Muscle of leg (tissue), 11 donors: ENCODE results near the gene MDK. TPM values are rescaled to one million over a fixed set of nuclear protein-coding genes. Genes with fewer than 3 reads are reported as not detected.

Experiments used
- DNase-seq: peaks from one replicate; pipeline ENCODE4 v3.0.0; 2013
- H3K27ac ChIP-seq: one replicate; pipeline ENCODE4 v1.5.1; 2013; ENCODE audit warnings: mild to moderate bottlenecking, low read length, control low read depth
- H3K27me3 ChIP-seq: one replicate; pipeline ENCODE4 v1.6.1; 2013; ENCODE audit warnings: low read length; ENCODE audit not compliant: control insufficient read depth, insufficient read depth
- H3K36me3 ChIP-seq: one replicate; pipeline ENCODE4 v1.6.1; 2013; ENCODE audit warnings: low read length; ENCODE audit not compliant: control insufficient read depth, insufficient read depth
- H3K4me1 ChIP-seq: one replicate; pipeline ENCODE4 v1.6.1; 2013; ENCODE audit warnings: low read length; ENCODE audit not compliant: control insufficient read depth, insufficient read depth
- H3K4me3 ChIP-seq: one replicate; pipeline ENCODE4 v1.5.1; 2013; ENCODE audit warnings: low read length, control low read depth
- H3K9me3 ChIP-seq: replicated peaks from 2 replicates; pipeline ENCODE4 v1.6.1; 2013; ENCODE audit warnings: low read depth, low read length; ENCODE audit not compliant: control insufficient read depth
- WGBS: methylation state at CpG from one replicate; pipeline ENCODE4 v1.1.5; 2013; ENCODE audit warnings: missing lambda C conversion rate; ENCODE audit not compliant: insufficient coverage; 5-methylcytosine and 5-hydroxymethylcytosine counted together
- polyA plus RNA-seq, 8 donors: library from polyadenylated mRNA; unstranded; fragments of 120-200 nt; gene quantifications; one replicate each; pipeline versions ENCODE4 v1.2.1 to v1.2.3, GENCODE V29; 2013; ENCODE audit warnings: inconsistent platforms in 1 of 8, low replicate concordance in 1 of 8; ENCODE audit not compliant: insufficient read length in 8 of 8, insufficient read depth in 1 of 8
- total RNA-seq: library from RNA; stranded (reverse); fragments of 120-200 nt; gene quantifications from one replicate; pipeline ENCODE4 v1.2.4, GENCODE V29; 2013

Gene MDK
- total and polyA plus RNA-seq, 9 donors: 132 to 317 (median 237) TPM

DNA sequence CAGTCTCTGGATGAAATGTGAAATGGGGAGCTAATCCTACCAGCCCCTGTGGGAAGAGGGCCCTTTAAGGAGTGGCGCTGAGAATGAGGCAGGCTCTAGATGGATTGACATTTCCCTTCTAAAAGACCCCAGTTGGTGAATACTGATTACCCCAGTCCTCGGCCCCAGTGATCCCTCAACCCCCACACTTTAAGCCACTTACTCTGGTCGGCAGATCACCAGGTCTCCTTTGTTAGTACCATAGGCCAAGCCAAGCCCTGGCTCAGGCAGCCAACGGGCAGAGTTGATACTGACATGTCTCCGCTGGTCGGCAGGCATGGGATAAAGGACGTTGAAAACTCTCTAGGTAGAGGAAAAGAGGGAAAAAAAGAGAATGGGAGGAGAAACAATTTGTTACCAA, 36.2 kb downstream of the MDK start:
- Histone ChIP-seq H3K36me3 (peaks cover 47% of the 10 kb centered on the region), H3K4me3 (no peak overlapping the region), H3K4me1 (peaks cover 6% of the 10 kb centered on the region), H3K27ac (no peak overlapping the region), H3K9me3 (no peaks in the 10 kb centered on the region), H3K27me3 (no peaks in the 10 kb centered on the region)
- no peak for DNase-seq
- 28% methylated on average over 2 of the region's 7 CpGs for WGBS

DNA sequence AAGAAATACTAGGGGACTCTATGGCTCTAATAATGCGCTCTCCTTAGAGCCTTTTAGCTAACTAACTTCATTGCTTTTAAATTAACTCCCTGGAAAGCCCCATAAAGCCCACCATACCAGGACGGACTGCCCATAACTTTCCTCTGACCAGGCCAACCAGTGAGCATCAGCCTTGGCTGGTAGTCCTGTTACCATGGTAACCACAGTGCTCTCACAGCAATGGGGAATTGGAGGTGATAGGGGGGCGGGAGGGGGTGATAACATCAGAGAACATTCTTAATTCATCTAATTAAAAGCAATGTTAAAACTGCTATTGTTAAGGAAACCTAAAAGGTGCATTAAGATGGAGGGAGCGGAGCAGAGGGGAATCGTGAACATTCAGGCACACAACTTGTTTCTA, 37.3 kb downstream of the MDK start:
- no CpG with 5 or more reads among the region's 5 CpGs for WGBS
- no peaks in the 10 kb centered on the region for H3K9me3 ChIP-seq
- no peak overlapping the region for H3K4me3 ChIP-seq
- H3K4me1 ChIP-seq: peaks cover 6% of the 10 kb centered on the region
- no peak overlapping the region for H3K27ac ChIP-seq
- no peaks in the 10 kb centered on the region for H3K27me3 ChIP-seq
- peaks cover 46% of the 10 kb centered on the region for H3K36me3 ChIP-seq
- no peak for DNase-seq

DNA sequence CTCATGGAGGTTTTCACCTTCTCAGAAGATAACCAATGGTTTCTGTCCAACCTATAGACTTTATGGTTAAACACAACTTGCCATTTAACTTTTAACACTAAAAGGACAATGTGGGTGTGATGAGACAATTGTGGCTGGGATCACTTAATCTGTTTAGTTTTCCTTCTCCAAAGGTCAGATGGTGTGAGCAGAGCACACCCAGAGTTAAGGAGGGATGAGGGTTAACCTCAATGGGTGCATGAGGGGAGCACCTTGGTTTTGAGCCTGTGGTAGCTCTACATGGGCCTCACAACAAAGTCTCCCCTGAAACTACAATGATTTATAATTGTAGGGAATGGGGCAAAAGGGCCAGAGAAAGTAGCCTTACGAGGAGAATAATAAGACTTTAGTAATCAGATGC, 39.0 kb downstream of the MDK start:
- peaks cover 39% of the 10 kb centered on the region for H3K36me3 ChIP-seq
- no peaks in the 10 kb centered on the region for H3K9me3 ChIP-seq
- no peak for DNase-seq
- WGBS: no CpG with 5 or more reads among the region's 1 CpG
- H3K27ac ChIP-seq: no peak overlapping the region
- H3K27me3 ChIP-seq: no peaks in the 10 kb centered on the region
- H3K4me3 ChIP-seq: no peak overlapping the region
- no peaks in the 10 kb centered on the region for H3K4me1 ChIP-seq

DNA sequence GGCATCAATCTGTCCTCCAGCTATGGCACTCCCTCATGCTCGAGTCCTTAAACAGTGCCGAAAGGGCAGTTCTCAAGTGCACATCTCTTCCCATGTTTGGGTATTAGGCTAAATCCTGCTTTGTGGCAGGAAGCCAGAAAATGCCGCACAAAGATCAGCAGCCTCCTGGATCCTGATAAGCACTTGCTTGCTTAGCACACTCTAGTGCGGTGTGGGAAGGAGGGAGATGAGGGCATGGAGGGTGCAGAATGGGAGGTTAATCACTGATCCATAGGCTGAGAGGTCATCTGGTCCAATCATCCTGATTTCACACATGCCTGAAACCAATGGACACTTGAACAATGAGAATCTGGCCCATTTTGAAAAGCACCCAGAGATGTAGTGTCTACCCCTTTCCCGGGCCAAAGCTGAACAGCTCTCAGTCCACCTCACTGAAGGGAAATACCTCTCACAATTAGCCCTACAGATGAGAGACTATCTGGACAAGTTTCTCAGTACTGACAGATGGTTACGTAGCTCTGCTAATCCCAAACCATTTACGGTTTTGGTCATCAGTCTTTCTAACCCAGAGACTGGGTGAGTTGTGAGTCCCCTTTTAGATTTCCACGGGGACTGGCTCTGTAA, 39.9 kb downstream of the MDK start:
- H3K27me3 ChIP-seq: no peaks in the 10 kb centered on the region
- WGBS: 81% methylated on average over 6 of the region's 8 CpGs
- peaks cover 35% of the 10 kb centered on the region for H3K36me3 ChIP-seq
- H3K9me3 ChIP-seq: no peaks in the 10 kb centered on the region
- no peaks in the 10 kb centered on the region for H3K4me1 ChIP-seq
- DNase-seq: no peak
- H3K27ac ChIP-seq: no peak overlapping the region
- no peak overlapping the region for H3K4me3 ChIP-seq

DNA sequence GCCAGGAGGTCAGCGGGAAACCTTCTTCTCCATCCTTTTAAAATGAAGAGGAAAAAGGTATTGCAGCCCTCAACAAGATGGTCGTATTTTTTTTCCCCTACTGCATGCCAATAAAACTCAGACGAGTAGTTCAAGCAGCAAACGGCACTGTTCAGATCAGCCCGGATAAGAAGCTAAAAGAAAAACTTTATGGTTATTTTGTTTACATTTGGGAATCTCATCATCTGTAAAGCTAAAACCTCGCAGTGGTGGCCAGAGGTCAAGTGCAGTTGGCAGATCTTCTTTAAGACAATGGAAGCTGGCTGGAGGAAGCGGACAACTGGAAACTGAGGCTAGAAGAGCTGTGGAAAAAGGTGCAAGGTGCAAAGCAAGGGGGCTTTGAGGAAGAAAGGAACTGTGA, 41.1 kb downstream of the MDK start:
- H3K27ac ChIP-seq: no peak overlapping the region
- no peaks in the 10 kb centered on the region for H3K27me3 ChIP-seq
- no peaks in the 10 kb centered on the region for H3K4me1 ChIP-seq
- H3K9me3 ChIP-seq: no peaks in the 10 kb centered on the region
- no peak for DNase-seq
- peaks cover 29% of the 10 kb centered on the region for H3K36me3 ChIP-seq
- no peak overlapping the region for H3K4me3 ChIP-seq
- 58% methylated on average over 2 of the region's 7 CpGs for WGBS

DNA sequence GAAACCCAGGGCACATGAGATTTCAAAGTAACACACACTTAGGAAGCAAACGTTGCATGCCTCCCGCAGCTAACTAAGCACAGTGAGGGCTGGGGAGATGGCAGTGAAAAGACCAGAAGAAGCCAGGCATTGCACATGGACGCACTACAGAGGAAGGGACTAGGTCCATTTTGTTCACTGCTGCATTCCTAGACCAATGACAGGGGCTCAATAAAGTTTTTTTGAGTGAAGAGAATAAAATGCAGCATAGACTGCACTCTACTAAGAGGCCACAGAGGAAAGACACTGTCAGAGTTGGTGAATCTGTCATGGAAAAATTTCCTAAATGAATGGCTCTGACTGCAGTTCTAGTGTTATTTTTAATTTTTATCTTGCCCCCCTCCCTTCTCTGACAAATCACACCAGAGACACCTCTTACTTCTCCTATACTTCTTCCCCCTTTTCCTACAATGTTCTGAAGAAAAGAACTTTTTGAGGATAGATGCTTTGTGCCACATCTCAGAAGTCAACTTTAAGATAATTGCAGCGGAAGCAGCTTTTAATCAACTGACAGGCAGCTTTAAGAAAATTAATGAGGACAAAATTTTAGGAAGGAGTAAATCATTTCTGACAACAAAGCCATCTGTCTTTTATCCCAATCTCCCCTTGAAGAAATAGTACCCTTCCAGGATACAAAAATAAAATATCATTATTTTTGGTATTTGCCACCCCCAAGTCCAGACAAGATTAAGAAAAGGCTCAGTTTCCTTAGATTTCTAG, 44.9 kb downstream of the MDK start:
- Histone ChIP-seq H3K27ac (no peak overlapping the region), H3K27me3 (no peaks in the 10 kb centered on the region), H3K4me1 (no peaks in the 10 kb centered on the region), H3K4me3 (no peak overlapping the region), H3K9me3 (no peaks in the 10 kb centered on the region), H3K36me3 (peaks cover 36% of the 10 kb centered on the region)
- DNase-seq: no peak
- 64% methylated on average over 3 of the region's 4 CpGs for WGBS

DNA sequence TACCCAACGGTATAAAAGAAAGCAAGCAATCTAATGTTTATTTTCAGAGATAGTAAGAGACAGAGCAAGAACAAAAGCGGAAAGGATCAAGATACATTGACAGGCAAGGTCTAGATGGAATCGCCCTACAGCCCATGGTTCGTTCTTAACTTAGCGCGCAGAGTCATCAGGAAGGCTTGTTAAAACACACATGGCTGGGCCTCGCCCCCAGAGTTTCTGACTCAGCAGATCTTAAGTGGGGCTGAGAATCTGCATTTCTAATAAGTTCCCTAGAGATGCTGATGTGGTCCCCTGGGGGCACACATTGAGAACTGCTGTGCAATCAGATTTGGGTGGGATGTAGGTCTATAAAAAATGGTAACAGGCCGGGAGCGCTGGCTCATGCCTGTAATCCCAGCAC, 45.9 kb downstream of the MDK start:
- no peak overlapping the region for H3K4me3 ChIP-seq
- peaks cover 33% of the 10 kb centered on the region for H3K36me3 ChIP-seq
- no peaks in the 10 kb centered on the region for H3K9me3 ChIP-seq
- no peak for DNase-seq
- H3K27ac ChIP-seq: no peak overlapping the region
- WGBS: 94% methylated on average over 9 of the region's 9 CpGs
- H3K27me3 ChIP-seq: no peaks in the 10 kb centered on the region
- no peaks in the 10 kb centered on the region for H3K4me1 ChIP-seq

DNA sequence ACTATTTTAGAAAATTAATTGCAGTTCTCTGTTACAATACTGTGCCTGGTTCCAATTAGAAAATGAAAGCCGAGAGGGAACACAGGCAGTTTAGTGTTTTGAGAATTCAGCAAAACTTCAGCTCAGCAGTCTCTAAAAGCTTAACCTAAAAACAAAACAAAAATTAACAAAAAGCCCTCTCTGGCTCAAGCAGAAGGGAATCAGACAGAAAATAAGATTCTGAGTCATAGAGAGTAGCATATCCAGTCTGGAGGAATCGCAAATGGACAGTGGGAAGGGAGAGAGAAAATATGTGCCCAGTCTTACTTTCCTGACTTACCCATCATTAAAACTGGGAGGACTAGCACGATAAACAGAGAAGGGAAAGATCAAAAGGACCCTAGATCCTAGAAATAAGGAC, 48.2 kb downstream of the MDK start:
- DNase-seq: no peak
- no CpG with 5 or more reads among the region's 3 CpGs for WGBS
- no peak overlapping the region for H3K4me3 ChIP-seq
- H3K36me3 ChIP-seq: peaks cover 37% of the 10 kb centered on the region
- H3K27me3 ChIP-seq: no peaks in the 10 kb centered on the region
- H3K9me3 ChIP-seq: no peaks in the 10 kb centered on the region
- H3K27ac ChIP-seq: no peak overlapping the region
- H3K4me1 ChIP-seq: no peaks in the 10 kb centered on the region

DNA sequence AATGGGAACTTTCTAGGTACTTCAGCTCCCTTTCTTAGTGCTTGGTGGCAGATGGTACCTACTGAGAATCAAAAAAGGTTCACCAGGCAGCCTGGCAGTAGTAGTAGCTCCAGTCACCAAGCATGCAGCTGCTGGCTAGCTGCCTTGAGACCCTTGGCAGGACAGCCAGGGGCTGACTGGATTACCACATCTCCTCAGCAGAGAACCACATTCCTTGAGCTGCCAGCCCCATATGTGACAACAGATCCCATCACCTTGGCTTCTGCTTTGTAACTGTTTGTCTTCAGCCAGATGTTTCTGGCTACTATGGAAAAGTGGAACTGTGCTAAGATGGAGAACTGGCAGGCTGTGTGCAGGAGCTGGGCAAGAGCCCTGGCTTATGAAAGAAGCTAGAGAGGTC, 49.7 kb downstream of the MDK start:
- no peak for DNase-seq
- Histone ChIP-seq H3K27ac (no peak overlapping the region), H3K4me1 (no peaks in the 10 kb centered on the region), H3K4me3 (no peak overlapping the region), H3K27me3 (no peaks in the 10 kb centered on the region), H3K9me3 (no peaks in the 10 kb centered on the region), H3K36me3 (peaks cover 36% of the 10 kb centered on the region)
